ENCODE results near the gene SLC2A3. TPM values are rescaled to one million over a fixed set of nuclear protein-coding genes. Genes with fewer than 3 reads are reported as not detected.
A peak's percentile ranks its signal among the peaks of the same experiment; 100 is the strongest.

SLC2A3 gene
- total and polyA plus RNA-seq, 2 of the 13 experiments (the other 11 are each of a cell fraction or from before 2014, with no cell fraction given) = 39.3 to 580 TPM

DNA sequence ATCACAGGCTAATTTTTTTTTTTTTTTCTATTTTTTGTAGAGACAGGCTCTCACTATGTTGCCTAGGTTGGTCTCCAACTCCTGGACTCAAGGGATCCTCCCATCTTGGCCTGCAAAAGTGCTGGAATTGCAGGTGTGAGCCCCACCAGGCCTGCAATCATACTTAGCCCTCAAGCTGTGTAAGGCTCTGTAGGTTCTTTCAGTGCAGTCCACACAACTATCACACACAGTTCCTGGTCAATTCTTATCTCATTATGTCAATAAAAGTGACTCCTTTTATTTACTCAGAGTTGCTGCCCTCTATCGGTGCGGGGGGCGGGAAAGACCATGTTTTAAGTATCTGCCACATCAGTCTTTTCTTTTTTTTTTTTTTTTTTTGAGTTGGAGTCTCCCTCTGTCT lies 29.0 kb downstream of the SLC2A3 start (continued):
- TF ChIP-seq, protein P1, sequence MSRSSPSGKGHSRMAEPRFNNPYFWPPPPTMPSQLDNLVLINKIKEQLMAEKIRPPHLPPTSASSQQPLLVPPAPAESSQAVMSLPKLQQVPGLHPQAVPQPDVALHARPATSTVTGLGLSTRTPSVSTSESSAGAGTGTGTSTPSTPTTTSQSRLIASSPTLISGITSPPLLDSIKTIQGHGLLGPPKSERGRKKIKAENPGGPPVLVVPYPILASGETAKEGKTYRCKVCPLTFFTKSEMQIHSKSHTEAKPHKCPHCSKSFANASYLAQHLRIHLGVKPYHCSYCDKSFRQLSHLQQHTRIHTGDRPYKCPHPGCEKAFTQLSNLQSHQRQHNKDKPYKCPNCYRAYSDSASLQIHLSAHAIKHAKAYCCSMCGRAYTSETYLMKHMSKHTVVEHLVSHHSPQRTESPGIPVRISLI (CRISPR knock-in tag; IDR thresholded peaks at IDR 0.05; ENCODE audit: borderline replicate concordance) = peak; percentile 94; the same call in 1 of the 2 replicates
- TF ChIP-seq TCF7 (IDR thresholded peaks at IDR 0.05; ENCODE audit: low read depth) = peak; percentile 52
- no peak for TF ChIP-seq NPAS2 (CRISPR knock-in tag; IDR thresholded peaks at IDR 0.05; ENCODE audit: borderline replicate concordance)
- TF ChIP-seq, protein P2, sequence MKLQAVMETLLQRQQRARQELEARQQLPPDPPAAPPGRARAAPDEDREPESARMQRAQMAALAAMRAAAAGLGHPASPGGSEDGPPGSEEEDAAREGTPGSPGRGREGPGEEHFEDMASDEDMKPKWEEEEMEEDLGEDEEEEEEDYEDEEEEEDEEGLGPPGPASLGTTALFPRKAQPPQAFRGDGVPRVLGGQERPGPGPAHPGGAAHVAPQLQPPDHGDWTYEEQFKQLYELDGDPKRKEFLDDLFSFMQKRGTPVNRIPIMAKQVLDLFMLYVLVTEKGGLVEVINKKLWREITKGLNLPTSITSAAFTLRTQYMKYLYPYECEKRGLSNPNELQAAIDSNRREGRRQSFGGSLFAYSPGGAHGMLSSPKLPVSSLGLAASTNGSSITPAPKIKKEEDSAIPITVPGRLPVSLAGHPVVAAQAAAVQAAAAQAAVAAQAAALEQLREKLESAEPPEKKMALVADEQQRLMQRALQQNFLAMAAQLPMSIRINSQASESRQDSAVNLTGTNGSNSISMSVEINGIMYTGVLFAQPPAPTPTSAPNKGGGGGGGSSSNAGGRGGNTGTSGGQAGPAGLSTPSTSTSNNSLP (IDR thresholded peaks at IDR 0.05; ENCODE audit: low read depth, low read length) = peak; percentile 90
- no peak for TF ChIP-seq PRMT3 (CRISPR knock-in tag; IDR thresholded peaks at IDR 0.05; ENCODE audit: borderline replicate concordance, low read depth)
- TF ChIP-seq ADNP (CRISPR knock-in tag; IDR thresholded peaks at IDR 0.05) = peak; percentile 79
- TF ChIP-seq, protein P3, sequence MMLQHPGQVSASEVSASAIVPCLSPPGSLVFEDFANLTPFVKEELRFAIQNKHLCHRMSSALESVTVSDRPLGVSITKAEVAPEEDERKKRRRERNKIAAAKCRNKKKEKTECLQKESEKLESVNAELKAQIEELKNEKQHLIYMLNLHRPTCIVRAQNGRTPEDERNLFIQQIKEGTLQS (CRISPR knock-in tag; IDR thresholded peaks at IDR 0.05) = 0 out of 2 replicates have a peak, but pooled peaks have one; percentile 41
- 0 out of 2 replicates have a peak, but pooled peaks have one; percentile 8 for TF ChIP-seq ZC3H13 (CRISPR knock-in tag; IDR thresholded peaks at IDR 0.05)
- TF ChIP-seq ZNF24 (IDR thresholded peaks at IDR 0.05) = peak; percentile 52; the same call in 1 of the 2 replicates
- no peak for TF ChIP-seq IRX3 (CRISPR knock-in tag; IDR thresholded peaks at IDR 0.05; ENCODE audit: borderline replicate concordance, low read depth)
- TF ChIP-seq CREM (IDR thresholded peaks at IDR 0.05) = peak; percentile 73
- no peak for TF ChIP-seq CREM (CRISPR knock-in tag; IDR thresholded peaks at IDR 0.05)
- TF ChIP-seq ZNF12 (CRISPR knock-in tag; IDR thresholded peaks at IDR 0.05) = 0 out of 2 replicates have a peak, but pooled peaks have one; percentile 11
- TF ChIP-seq, protein P4, sequence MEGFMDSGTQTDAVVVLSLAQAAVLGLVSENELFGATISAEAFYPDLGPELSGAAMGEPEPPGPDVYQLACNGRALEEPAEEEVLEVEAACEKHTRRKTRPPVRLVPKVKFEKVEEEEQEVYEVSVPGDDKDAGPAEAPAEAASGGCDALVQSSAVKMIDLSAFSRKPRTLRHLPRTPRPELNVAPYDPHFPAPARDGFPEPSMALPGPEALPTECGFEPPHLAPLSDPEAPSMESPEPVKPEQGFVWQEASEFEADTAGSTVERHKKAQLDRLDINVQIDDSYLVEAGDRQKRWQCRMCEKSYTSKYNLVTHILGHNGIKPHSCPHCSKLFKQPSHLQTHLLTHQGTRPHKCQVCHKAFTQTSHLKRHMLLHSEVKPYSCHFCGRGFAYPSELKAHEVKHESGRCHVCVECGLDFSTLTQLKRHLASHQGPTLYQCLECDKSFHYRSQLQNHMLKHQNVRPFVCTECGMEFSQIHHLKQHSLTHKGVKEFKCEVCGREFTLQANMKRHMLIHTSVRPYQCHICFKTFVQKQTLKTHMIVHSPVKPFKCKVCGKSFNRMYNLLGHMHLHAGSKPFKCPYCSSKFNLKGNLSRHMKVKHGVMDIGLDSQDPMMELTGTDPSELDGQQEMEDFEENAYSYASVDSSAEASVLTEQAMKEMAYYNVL (CRISPR knock-in tag; IDR thresholded peaks at IDR 0.05; ENCODE audit: borderline replicate concordance) = peak; percentile 90
- TF ChIP-seq ZBTB3 (CRISPR knock-in tag; IDR thresholded peaks at IDR 0.05; ENCODE audit: borderline replicate concordance, low read depth) = no peak
- 0 out of 2 replicates have a peak, but pooled peaks have one; percentile 48 for TF ChIP-seq NFIC (IDR thresholded peaks at IDR 0.05; ENCODE audit: low read length)
- TF ChIP-seq ARID2 (CRISPR knock-in tag; IDR thresholded peaks at IDR 0.05; ENCODE audit: borderline replicate concordance) = no peak
- TF ChIP-seq KMT2B (CRISPR knock-in tag; IDR thresholded peaks at IDR 0.05) = peak; percentile 42; the same call in 1 of the 2 replicates
- TF ChIP-seq RCOR2 (CRISPR knock-in tag; IDR thresholded peaks at IDR 0.05) = peak; percentile 77
- TF ChIP-seq ZNF205 (CRISPR knock-in tag; IDR thresholded peaks at IDR 0.05) = peak; percentile 82; the same call in 1 of the 2 replicates
